ENCODE measurements around the gene CNTN4. TPM values are rescaled to one million over a fixed set of nuclear protein-coding genes. Genes with fewer than 3 reads are reported as not detected.
"Not testable (repeated sequence)": the region's sequence is repeated elsewhere in the genome, so short reads cannot be mapped to it uniquely, and the experiment has no call there.

CNTN4 gene
- total RNA-seq, 1 donor from 2014 or later, result 16.1 TPM

GRCh38 chr3:2810723-2811122 lies 712.1 kb downstream of the CNTN4 start:
- Mint-ChIP-seq H3K27me3 (no peaks in the 10 kb centered on the region), H3K9me3 (ENCODE audit: low read depth) (no peaks in the 10 kb centered on the region), H3K27ac (no peak overlapping the region), H3K36me3 (ENCODE audit: insufficient read depth) (no peaks in the 10 kb centered on the region), H3K4me3 (ENCODE audit: low read depth) (no peak overlapping the region), H3K4me1 (ENCODE audit: low read depth) (no peaks in the 10 kb centered on the region)
- DNase-seq (ENCODE audit: low spot score, unreplicated experiment), result no peak
- TF ChIP-seq CTCF (IDR thresholded peaks at IDR 0.05; ENCODE audit: unreplicated experiment), result no peak

GRCh38 chr3:2819571-2819970 lies 720.9 kb downstream of the CNTN4 start:
- Mint-ChIP-seq H3K27ac (no peak overlapping the region), H3K4me1 (ENCODE audit: low read depth) (no peaks in the 10 kb centered on the region), H3K27me3 (no peaks in the 10 kb centered on the region), H3K9me3 (ENCODE audit: low read depth) (no peaks in the 10 kb centered on the region), H3K4me3 (ENCODE audit: low read depth) (no peak overlapping the region), H3K36me3 (ENCODE audit: insufficient read depth) (no peaks in the 10 kb centered on the region)
- DNase-seq (ENCODE audit: low spot score, unreplicated experiment), result no peak
- TF ChIP-seq CTCF (IDR thresholded peaks at IDR 0.05; ENCODE audit: unreplicated experiment), result no peak

GRCh38 chr3:2820982-2821381 lies 722.3 kb downstream of the CNTN4 start:
- H3K9me3 Mint-ChIP-seq (ENCODE audit: low read depth); H3K4me1 Mint-ChIP-seq (ENCODE audit: low read depth); H3K27me3 Mint-ChIP-seq; DNase-seq (ENCODE audit: low spot score, unreplicated experiment); H3K27ac Mint-ChIP-seq; H3K4me3 Mint-ChIP-seq (ENCODE audit: low read depth); H3K36me3 Mint-ChIP-seq (ENCODE audit: insufficient read depth): not testable (repeated sequence)

- no peak for DNase-seq (ENCODE audit: low spot score, unreplicated experiment)
- Mint-ChIP-seq H3K4me3 (ENCODE audit: low read depth) (no peak overlapping the region), H3K27ac (no peak overlapping the region), H3K4me1 (ENCODE audit: low read depth) (no peaks in the 10 kb centered on the region), H3K27me3 (no peaks in the 10 kb centered on the region), H3K36me3 (ENCODE audit: insufficient read depth) (no peaks in the 10 kb centered on the region), H3K9me3 (ENCODE audit: low read depth) (no peaks in the 10 kb centered on the region)
- no peak for TF ChIP-seq CTCF (IDR thresholded peaks at IDR 0.05; ENCODE audit: unreplicated experiment)
Observed at GRCh38 chr3:2822611-2823010, 723.9 kb downstream of the CNTN4 start.

- Mint-ChIP-seq H3K27ac (no peak overlapping the region), H3K4me1 (ENCODE audit: low read depth) (no peaks in the 10 kb centered on the region), H3K27me3 (no peaks in the 10 kb centered on the region), H3K4me3 (ENCODE audit: low read depth) (no peak overlapping the region), H3K36me3 (ENCODE audit: insufficient read depth) (no peaks in the 10 kb centered on the region), H3K9me3 (ENCODE audit: low read depth) (no peaks in the 10 kb centered on the region)
- no peak for DNase-seq (ENCODE audit: low spot score, unreplicated experiment)
- TF ChIP-seq CTCF (IDR thresholded peaks at IDR 0.05; ENCODE audit: unreplicated experiment), result no peak
Observed at GRCh38 chr3:2823031-2823430, 724.4 kb downstream of the CNTN4 start.

- Mint-ChIP-seq H3K27ac (no peak overlapping the region), H3K36me3 (ENCODE audit: insufficient read depth) (no peaks in the 10 kb centered on the region), H3K4me3 (ENCODE audit: low read depth) (no peak overlapping the region), H3K4me1 (ENCODE audit: low read depth) (no peaks in the 10 kb centered on the region), H3K9me3 (ENCODE audit: low read depth) (no peaks in the 10 kb centered on the region), H3K27me3 (no peaks in the 10 kb centered on the region)
- DNase-seq (ENCODE audit: low spot score, unreplicated experiment), result no peak
- TF ChIP-seq CTCF (IDR thresholded peaks at IDR 0.05; ENCODE audit: unreplicated experiment), result no peak
Observed at GRCh38 chr3:2823437-2824211, 725.0 kb downstream of the CNTN4 start.

Data from progenitor cell of endocrine pancreas (in vitro differentiated cells).